ENCODE results near the gene CRACDL.
"Not testable (repeated sequence)": the region's sequence is repeated elsewhere in the genome, so short reads cannot be mapped to it uniquely, and the experiment has no call there.

The CRACDL gene

GRCh38 chr2:98884658-98885057, 51.4 kb downstream of the CRACDL start:
- DNase-seq (ENCODE audit: low read depth), result no peak

GRCh38 chr2:98883780-98884211, 52.2 kb downstream of the CRACDL start:
- no peak for DNase-seq (ENCODE audit: low read depth)

- DNase-seq (ENCODE audit: low read depth), result no peak
Observed at GRCh38 chr2:98882971-98883779, 52.9 kb downstream of the CRACDL start.

- DNase-seq (ENCODE audit: low read depth), result no peak
Observed at GRCh38 chr2:98882368-98882767, 53.7 kb downstream of the CRACDL start.

- DNase-seq (ENCODE audit: low read depth), result no peak
Observed at GRCh38 chr2:98881153-98881650, 54.8 kb downstream of the CRACDL start.

GRCh38 chr2:98880266-98881152, 55.5 kb downstream of the CRACDL start:
- DNase-seq (ENCODE audit: low read depth), result no peak

GRCh38 chr2:98877658-98878057, 58.4 kb downstream of the CRACDL start:
- not testable (repeated sequence) for DNase-seq (ENCODE audit: low read depth)

- DNase-seq (ENCODE audit: low read depth), result no peak
Observed at GRCh38 chr2:98876741-98877140, 59.3 kb downstream of the CRACDL start.

- DNase-seq (ENCODE audit: low read depth), result no peak
Observed at GRCh38 chr2:98875746-98876145, 60.3 kb downstream of the CRACDL start.

GRCh38 chr2:98875081-98875728, 60.8 kb downstream of the CRACDL start:
- no peak for DNase-seq (ENCODE audit: low read depth)

GRCh38 chr2:98874186-98874689, 61.8 kb downstream of the CRACDL start:
- DNase-seq (ENCODE audit: low read depth), result no peak

GRCh38 chr2:98872526-98872925, 63.5 kb downstream of the CRACDL start:
- no peak for DNase-seq (ENCODE audit: low read depth)

- no peak for DNase-seq (ENCODE audit: low read depth)
Observed at GRCh38 chr2:98871506-98871905, 64.5 kb downstream of the CRACDL start.

- no peak for DNase-seq (ENCODE audit: low read depth)
Observed at GRCh38 chr2:98870516-98871158, 65.4 kb downstream of the CRACDL start.

GRCh38 chr2:98869870-98870269, 66.2 kb downstream of the CRACDL start:
- DNase-seq (ENCODE audit: low read depth), result no peak

- DNase-seq (ENCODE audit: low read depth), result no peak
Observed at GRCh38 chr2:98869272-98869641, 66.8 kb downstream of the CRACDL start.

GRCh38 chr2:98868548-98869271, 67.3 kb downstream of the CRACDL start:
- no peak for DNase-seq (ENCODE audit: low read depth)

GRCh38 chr2:98867539-98868309, 68.3 kb downstream of the CRACDL start:
- no peak for DNase-seq (ENCODE audit: low read depth)

GRCh38 chr2:98866033-98866432, 70.0 kb downstream of the CRACDL start:
- no peak for DNase-seq (ENCODE audit: low read depth)

GRCh38 chr2:98861601-98862000, 74.4 kb downstream of the CRACDL start:
- DNase-seq (ENCODE audit: low read depth), result no peak

Measured in T-helper 22 cell (primary cell).